ENCODE results near the gene NADK. TPM values are rescaled to one million over a fixed set of nuclear protein-coding genes. Genes with fewer than 3 reads are reported as not detected.

Gene NADK
- total RNA-seq, 1 experiment from 2014 or later = 86.2 TPM

- CTCF ChIA-PET = interaction anchor here (0.5 kb wide), 1 partner anchor 472 kb away, joined by 3 read pairs; no protein-coding TSS in a partner anchor
- Histone ChIP-seq H3K27ac (ENCODE audit: low read depth, low read length, poor library complexity, severe bottlenecking) (no peak overlapping the region), H3K9me3 (ENCODE audit: low read depth, low read length, poor library complexity, severe bottlenecking) (no peaks in the 10 kb centered on the region), H3K27me3 (replicated peaks; ENCODE audit: insufficient read depth, low read depth, low read length, poor library complexity) (no peaks in the 10 kb centered on the region), H3K4me1 (ENCODE audit: insufficient read depth, low read length, poor library complexity, severe bottlenecking) (no peaks in the 10 kb centered on the region), H3K4me3 (ENCODE audit: low read depth, low read length, poor library complexity, severe bottlenecking) (no peak overlapping the region), H3K36me3 (ENCODE audit: insufficient read depth, low read length, poor library complexity, severe bottlenecking) (peaks cover 29% of the 10 kb centered on the region)
- intact Hi-C loops (cut with micrococcal nuclease; ENCODE audit: unreplicated experiment) = no loop called here
- TF ChIP-seq EZH2 (IDR thresholded peaks at IDR 0.05; ENCODE audit: borderline replicate concordance, low read depth, low read length, poor library complexity, severe bottlenecking) (no peak), CTCF (conservative IDR thresholded peaks at IDR 0.05; ENCODE audit: low read depth, low read length) (no peak)
- DNase-seq (ENCODE audit: low spot score) = no peak
- POLR2A ChIA-PET (ENCODE audit: low non-redundant PET) = interaction anchor here (0.6 kb wide), 1 partner anchor 22 kb away, joined by 3 read pairs; no protein-coding TSS in a partner anchor
- no TSS peak for BruUV-seq (replicated peaks)
Observed at GRCh38 chr1:1754051-1754815, 24.0 kb downstream of the NADK start.

- Histone ChIP-seq H3K36me3 (ENCODE audit: insufficient read depth, low read length, poor library complexity, severe bottlenecking) (peaks cover 29% of the 10 kb centered on the region), H3K9me3 (ENCODE audit: low read depth, low read length, poor library complexity, severe bottlenecking) (no peaks in the 10 kb centered on the region), H3K4me1 (ENCODE audit: insufficient read depth, low read length, poor library complexity, severe bottlenecking) (peaks cover 4% of the 10 kb centered on the region), H3K27ac (ENCODE audit: low read depth, low read length, poor library complexity, severe bottlenecking) (no peak overlapping the region), H3K4me3 (ENCODE audit: low read depth, low read length, poor library complexity, severe bottlenecking) (no peak overlapping the region), H3K27me3 (replicated peaks; ENCODE audit: insufficient read depth, low read depth, low read length, poor library complexity) (no peaks in the 10 kb centered on the region)
- intact Hi-C loops (cut with micrococcal nuclease; ENCODE audit: unreplicated experiment) = no loop called here
- DNase-seq (ENCODE audit: low spot score) = no peak
- CTCF ChIA-PET = interaction anchor here (0.5 kb wide), 1 partner anchor 473 kb away, joined by 3 read pairs; no protein-coding TSS in a partner anchor
- no peak for TF ChIP-seq CTCF (conservative IDR thresholded peaks at IDR 0.05; ENCODE audit: low read depth, low read length)
- TF ChIP-seq EZH2 (IDR thresholded peaks at IDR 0.05; ENCODE audit: borderline replicate concordance, low read depth, low read length, poor library complexity, severe bottlenecking) = no peak
- POLR2A ChIA-PET (ENCODE audit: low non-redundant PET) = no interaction called here
- no TSS peak for BruUV-seq (replicated peaks)
Observed at GRCh38 chr1:1753607-1754005, 24.7 kb downstream of the NADK start.

- Histone ChIP-seq H3K27ac (ENCODE audit: low read depth, low read length, poor library complexity, severe bottlenecking) (no peak overlapping the region), H3K9me3 (ENCODE audit: low read depth, low read length, poor library complexity, severe bottlenecking) (no peaks in the 10 kb centered on the region), H3K27me3 (replicated peaks; ENCODE audit: insufficient read depth, low read depth, low read length, poor library complexity) (no peaks in the 10 kb centered on the region), H3K4me1 (ENCODE audit: insufficient read depth, low read length, poor library complexity, severe bottlenecking) (peaks cover 5% of the 10 kb centered on the region), H3K36me3 (ENCODE audit: insufficient read depth, low read length, poor library complexity, severe bottlenecking) (peaks cover 27% of the 10 kb centered on the region), H3K4me3 (ENCODE audit: low read depth, low read length, poor library complexity, severe bottlenecking) (no peak overlapping the region)
- BruUV-seq (replicated peaks) = no TSS peak
- POLR2A ChIA-PET (ENCODE audit: low non-redundant PET) = no interaction called here
- no peak for DNase-seq (ENCODE audit: low spot score)
- CTCF ChIA-PET = interaction anchor here (0.5 kb wide), 1 partner anchor 473 kb away, joined by 3 read pairs; no protein-coding TSS in a partner anchor
- TF ChIP-seq CTCF (conservative IDR thresholded peaks at IDR 0.05; ENCODE audit: low read depth, low read length) = no peak
- no peak for TF ChIP-seq EZH2 (IDR thresholded peaks at IDR 0.05; ENCODE audit: borderline replicate concordance, low read depth, low read length, poor library complexity, severe bottlenecking)
- intact Hi-C loops (cut with micrococcal nuclease; ENCODE audit: unreplicated experiment) = no loop called here
Observed at GRCh38 chr1:1752636-1753606, 25.3 kb downstream of the NADK start.

Measured in A673 (cell line).